HEK293 (cell line): ENCODE data around the gene DIP2C.

ENCODE experiments used
- SETDB1 ChIP-seq: IDR thresholded peaks from one replicate; pipeline ENCODE4 v1.6.1; 2017; ENCODE audit warnings: mild to moderate bottlenecking, low read length, moderate library complexity, mixed read lengths; ENCODE audit not compliant: insufficient read length
- ZNF558 ChIP-seq: fragments of 450-650 bp; formaldehyde crosslinking; IDR thresholded peaks from 2 replicates; pipeline ENCODE4 v1.5.1; 2016; ENCODE audit warnings: missing biosample characterization, missing genetic modification characterization
- ZNF600 ChIP-seq: fragments of 450-650 bp; formaldehyde crosslinking; IDR thresholded peaks from 2 replicates; pipeline ENCODE4 v1.5.1; 2016; ENCODE audit warnings: missing biosample characterization, missing genetic modification characterization
- ZNF654 ChIP-seq: fragments of 450-650 bp; formaldehyde crosslinking; IDR thresholded peaks from 2 replicates; pipeline ENCODE4 v1.5.1; 2016; ENCODE audit warnings: low read depth, missing biosample characterization, missing genetic modification characterization
- ZNF837 ChIP-seq: fragments of 450-650 bp; formaldehyde crosslinking; IDR thresholded peaks from 2 replicates; pipeline ENCODE4 v1.5.1; 2016; ENCODE audit warnings: missing biosample characterization, missing genetic modification characterization
- ZSCAN30 ChIP-seq: fragments of 450-650 bp; IDR thresholded peaks from 2 replicates; pipeline ENCODE4 v1.5.1; 2018; ENCODE audit warnings: missing biosample characterization, mild to moderate bottlenecking, missing genetic modification characterization, moderate library complexity
- TF ChIP-seq, protein P1 (sequence below): fragments of 450-650 bp; formaldehyde crosslinking; IDR thresholded peaks from 2 replicates; pipeline ENCODE4 v1.5.1; 2016; ENCODE audit warnings: missing biosample characterization, missing genetic modification characterization
- TF ChIP-seq, protein P2 (sequence below): fragments of 450-650 bp; formaldehyde crosslinking; IDR thresholded peaks from 2 replicates; pipeline ENCODE4 v1.5.1; 2016; ENCODE audit warnings: missing biosample characterization, missing genetic modification characterization

DNA sequence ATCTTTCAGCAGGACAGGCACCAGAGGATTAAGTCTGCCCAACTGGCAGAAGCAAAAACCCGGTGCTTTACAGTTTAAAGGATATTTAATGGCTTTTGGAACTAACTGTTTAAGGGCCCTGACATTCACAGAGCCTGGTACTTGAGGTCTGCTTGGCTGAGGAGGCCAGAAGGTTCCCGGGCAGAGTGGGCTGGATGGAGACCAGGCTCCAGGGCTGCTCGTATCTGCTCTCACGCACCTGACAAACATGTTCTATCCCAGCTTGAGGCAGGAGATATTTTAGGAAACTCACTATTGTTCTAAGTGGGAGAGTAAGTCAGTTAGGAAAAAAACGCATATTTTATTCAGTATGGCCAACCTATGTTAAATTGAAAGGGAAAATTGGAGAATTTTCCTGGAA, 410.8 kb downstream of the DIP2C start:
- TF ChIP-seq ZNF837 (tag by site-specific recombination) (no peak), ZNF558 (tag by site-specific recombination) (no peak), ZNF654 (tag by site-specific recombination) (no peak), SETDB1 (no peak), ZNF600 (no peak), ZSCAN30 (tag by site-specific recombination) (no peak)
- TF ChIP-seq, protein P1, sequence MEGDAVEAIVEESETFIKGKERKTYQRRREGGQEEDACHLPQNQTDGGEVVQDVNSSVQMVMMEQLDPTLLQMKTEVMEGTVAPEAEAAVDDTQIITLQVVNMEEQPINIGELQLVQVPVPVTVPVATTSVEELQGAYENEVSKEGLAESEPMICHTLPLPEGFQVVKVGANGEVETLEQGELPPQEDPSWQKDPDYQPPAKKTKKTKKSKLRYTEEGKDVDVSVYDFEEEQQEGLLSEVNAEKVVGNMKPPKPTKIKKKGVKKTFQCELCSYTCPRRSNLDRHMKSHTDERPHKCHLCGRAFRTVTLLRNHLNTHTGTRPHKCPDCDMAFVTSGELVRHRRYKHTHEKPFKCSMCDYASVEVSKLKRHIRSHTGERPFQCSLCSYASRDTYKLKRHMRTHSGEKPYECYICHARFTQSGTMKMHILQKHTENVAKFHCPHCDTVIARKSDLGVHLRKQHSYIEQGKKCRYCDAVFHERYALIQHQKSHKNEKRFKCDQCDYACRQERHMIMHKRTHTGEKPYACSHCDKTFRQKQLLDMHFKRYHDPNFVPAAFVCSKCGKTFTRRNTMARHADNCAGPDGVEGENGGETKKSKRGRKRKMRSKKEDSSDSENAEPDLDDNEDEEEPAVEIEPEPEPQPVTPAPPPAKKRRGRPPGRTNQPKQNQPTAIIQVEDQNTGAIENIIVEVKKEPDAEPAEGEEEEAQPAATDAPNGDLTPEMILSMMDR (tag by site-specific recombination): no peak
- TF ChIP-seq, protein P2, sequence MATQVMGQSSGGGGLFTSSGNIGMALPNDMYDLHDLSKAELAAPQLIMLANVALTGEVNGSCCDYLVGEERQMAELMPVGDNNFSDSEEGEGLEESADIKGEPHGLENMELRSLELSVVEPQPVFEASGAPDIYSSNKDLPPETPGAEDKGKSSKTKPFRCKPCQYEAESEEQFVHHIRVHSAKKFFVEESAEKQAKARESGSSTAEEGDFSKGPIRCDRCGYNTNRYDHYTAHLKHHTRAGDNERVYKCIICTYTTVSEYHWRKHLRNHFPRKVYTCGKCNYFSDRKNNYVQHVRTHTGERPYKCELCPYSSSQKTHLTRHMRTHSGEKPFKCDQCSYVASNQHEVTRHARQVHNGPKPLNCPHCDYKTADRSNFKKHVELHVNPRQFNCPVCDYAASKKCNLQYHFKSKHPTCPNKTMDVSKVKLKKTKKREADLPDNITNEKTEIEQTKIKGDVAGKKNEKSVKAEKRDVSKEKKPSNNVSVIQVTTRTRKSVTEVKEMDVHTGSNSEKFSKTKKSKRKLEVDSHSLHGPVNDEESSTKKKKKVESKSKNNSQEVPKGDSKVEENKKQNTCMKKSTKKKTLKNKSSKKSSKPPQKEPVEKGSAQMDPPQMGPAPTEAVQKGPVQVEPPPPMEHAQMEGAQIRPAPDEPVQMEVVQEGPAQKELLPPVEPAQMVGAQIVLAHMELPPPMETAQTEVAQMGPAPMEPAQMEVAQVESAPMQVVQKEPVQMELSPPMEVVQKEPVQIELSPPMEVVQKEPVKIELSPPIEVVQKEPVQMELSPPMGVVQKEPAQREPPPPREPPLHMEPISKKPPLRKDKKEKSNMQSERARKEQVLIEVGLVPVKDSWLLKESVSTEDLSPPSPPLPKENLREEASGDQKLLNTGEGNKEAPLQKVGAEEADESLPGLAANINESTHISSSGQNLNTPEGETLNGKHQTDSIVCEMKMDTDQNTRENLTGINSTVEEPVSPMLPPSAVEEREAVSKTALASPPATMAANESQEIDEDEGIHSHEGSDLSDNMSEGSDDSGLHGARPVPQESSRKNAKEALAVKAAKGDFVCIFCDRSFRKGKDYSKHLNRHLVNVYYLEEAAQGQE (tag by site-specific recombination): no peak
